ENCODE measurements around the gene C11orf21.
"Not testable (repeated sequence)": the region's sequence is repeated elsewhere in the genome, so short reads cannot be mapped to it uniquely, and the experiment has no call there.

DNA sequence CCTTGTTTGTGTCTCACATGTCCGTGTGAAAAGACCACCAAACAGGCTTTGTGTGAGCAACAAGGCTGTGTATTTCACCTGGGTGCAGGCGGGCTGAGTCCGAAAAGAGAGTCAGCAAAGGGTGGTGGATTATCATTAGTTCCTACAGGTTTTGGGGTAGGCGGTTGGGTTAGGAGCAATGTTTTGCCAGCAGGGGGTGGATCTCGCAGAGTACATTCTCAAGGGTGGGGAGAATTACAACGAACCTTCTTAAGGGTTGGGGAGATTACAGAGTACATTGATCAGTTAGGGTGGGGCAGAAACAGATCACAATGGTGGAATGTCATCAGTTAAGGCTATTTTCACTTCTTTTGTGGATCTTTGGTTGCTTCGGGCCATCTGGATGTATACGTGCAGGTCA lies 37.0 kb upstream of the C11orf21 start:
- TF ChIP-seq EZH2 (IDR thresholded peaks at IDR 0.05; ENCODE audit: low read length, missing control alignments), result not testable (repeated sequence)
- TF ChIP-seq, protein P1, sequence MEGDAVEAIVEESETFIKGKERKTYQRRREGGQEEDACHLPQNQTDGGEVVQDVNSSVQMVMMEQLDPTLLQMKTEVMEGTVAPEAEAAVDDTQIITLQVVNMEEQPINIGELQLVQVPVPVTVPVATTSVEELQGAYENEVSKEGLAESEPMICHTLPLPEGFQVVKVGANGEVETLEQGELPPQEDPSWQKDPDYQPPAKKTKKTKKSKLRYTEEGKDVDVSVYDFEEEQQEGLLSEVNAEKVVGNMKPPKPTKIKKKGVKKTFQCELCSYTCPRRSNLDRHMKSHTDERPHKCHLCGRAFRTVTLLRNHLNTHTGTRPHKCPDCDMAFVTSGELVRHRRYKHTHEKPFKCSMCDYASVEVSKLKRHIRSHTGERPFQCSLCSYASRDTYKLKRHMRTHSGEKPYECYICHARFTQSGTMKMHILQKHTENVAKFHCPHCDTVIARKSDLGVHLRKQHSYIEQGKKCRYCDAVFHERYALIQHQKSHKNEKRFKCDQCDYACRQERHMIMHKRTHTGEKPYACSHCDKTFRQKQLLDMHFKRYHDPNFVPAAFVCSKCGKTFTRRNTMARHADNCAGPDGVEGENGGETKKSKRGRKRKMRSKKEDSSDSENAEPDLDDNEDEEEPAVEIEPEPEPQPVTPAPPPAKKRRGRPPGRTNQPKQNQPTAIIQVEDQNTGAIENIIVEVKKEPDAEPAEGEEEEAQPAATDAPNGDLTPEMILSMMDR (conservative IDR thresholded peaks at IDR 0.05 in 1 of 2, IDR thresholded peaks at IDR 0.05 in 1 of 2; ENCODE audit: low read depth in 1 of 2, low read length in 2 of 2), result not testable (repeated sequence)
